Stimulated activated CD4-positive, alpha-beta T cell treated with anti-CD3 and anti-CD28 coated beads, Interleukin-12 subunit alpha, Interleukin-12 subunit beta, amount 100 ng/mL, for 24 hours (primary cell): ENCODE data around the gene SLC25A11.

Experiments used
- DNase-seq, 2 experiments: peaks; one replicate each; pipeline ENCODE4 v3.0.0-alpha.2; 2020; ENCODE audit warnings: low read depth in 2 of 2

The SLC25A11 gene

DNA sequence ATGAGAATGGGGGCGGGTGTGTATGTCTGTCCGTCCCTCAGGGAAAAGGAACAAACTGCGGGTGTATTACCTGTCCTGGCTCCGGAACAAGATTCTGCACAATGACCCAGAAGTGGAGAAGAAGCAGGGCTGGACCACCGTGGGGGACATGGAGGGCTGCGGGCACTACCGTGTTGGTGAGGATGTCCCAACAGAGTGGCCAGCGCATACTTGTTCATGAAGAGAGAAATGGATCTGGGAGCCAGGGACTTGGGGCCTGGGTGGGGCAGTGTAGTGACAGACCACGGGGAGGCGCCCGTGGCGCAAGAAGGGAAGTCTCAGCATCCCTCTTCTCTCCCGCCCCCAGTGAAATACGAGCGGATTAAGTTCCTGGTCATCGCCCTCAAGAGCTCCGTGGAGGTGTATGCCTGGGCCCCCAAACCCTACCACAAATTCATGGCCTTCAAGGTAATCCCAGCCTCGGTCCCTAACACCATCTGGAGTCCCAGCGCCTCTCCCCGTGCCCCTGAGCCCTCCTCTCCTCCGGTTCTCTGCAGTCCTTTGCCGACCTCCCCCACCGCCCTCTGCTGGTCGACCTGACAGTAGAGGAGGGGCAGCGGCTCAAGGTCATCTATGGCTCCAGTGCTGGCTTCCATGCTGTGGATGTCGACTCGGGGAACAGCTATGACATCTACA lies 44.1 kb downstream of the SLC25A11 start:
- DNase-seq, result no peak

DNA sequence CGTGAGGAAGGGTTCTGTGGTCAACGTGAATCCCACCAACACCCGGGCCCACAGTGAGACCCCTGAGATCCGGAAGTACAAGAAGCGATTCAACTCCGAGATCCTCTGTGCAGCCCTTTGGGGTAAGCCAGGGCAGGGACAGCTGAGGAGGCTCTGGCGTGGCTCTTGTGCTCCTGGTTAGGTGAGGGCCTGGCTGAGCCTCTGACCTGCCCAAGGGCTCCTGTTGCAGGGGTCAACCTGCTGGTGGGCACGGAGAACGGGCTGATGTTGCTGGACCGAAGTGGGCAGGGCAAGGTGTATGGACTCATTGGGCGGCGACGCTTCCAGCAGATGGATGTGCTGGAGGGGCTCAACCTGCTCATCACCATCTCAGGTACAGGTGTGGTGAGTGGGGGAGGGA lies 44.7 kb downstream of the SLC25A11 start:
- DNase-seq, result no peak

DNA sequence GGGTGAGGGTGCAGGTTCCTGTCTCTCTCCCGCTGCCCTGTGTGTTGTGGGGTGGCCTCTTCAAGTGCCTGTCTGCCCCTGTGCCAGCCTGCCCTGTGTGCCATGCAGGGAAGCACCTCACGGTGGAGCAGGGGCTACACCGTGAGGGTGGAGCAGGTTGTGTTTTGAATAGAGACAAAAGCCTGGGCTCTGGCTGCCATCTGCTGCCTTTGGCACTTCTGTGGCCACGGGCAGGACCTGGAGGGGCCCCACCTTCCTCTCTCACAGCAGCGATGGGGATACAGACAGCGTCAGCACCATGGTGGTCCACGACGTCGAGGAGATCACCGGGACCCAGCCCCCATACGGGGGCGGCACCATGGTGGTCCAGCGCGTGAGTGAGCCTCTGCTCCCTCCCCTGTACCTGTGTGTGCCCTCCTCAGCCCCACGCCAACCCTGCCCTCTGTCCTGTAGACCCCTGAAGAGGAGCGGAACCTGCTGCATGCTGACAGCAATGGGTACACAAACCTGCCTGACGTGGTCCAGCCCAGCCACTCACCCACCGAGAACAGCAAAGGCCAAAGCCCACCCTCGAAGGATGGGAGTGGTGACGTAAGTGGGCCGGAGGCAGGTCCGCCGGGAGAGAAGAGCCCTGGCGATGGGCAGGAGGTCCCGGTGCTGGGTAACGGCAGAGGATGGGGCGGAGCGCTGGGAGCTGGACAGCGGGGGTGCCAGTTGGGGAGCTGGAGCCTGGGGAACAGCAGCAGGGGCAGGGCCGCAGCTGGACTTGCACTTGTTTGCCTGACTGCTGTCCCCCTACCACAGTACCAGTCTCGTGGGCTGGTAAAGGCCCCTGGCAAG lies 45.9 kb downstream of the SLC25A11 start:
- DNase-seq, result no peak

DNA sequence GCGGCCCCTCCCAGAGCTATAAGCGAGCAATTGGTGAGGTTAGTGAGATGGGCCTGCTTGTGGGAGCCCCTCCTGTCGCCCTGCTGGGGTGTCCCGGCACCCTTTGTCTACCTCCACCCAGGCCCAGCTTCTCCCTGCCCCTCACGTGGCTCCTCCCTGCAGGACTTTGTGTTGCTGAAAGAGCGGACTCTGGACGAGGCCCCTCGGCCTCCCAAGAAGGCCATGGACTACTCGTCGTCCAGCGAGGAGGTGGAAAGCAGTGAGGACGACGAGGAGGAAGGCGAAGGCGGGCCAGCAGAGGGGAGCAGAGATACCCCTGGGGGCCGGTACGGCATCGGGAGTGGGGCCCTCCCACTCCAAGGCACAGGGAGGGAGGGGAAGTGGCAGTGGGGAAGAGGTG lies 46.6 kb downstream of the SLC25A11 start:
- DNase-seq, result no peak

DNA sequence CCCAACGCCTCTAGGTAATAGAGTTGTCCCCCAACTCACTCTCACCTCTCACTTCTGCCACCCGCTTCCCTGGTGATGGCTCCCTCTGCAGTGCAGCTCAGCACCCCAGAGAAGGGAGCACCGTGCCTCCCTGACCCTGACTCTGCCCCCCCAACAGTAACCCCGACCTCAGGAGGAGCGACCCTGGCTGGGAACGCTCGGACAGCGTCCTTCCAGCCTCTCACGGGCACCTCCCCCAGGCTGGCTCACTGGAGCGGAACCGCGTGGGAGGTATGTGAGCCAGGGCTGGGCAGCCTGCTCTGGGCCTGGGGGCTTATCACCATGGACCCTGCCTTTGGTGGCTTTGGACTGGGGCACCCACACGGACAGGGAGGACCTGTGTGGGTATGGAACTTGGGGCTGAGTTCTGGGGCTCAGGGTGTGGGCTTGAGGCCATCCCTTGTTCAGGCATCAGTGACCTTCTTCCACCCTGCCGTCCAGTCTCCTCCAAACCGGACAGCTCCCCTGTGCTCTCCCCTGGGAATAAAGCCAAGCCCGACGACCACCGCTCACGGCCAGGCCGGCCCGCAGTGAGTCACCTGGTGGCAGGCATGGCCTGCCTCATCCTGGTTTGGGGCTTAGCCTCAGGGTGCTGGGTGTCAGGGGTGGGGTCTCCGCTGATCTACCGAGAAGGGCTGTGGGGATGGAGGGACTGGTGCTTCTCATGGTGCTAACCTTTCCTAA lies 47.2 kb downstream of the SLC25A11 start:
- no peak for DNase-seq

DNA sequence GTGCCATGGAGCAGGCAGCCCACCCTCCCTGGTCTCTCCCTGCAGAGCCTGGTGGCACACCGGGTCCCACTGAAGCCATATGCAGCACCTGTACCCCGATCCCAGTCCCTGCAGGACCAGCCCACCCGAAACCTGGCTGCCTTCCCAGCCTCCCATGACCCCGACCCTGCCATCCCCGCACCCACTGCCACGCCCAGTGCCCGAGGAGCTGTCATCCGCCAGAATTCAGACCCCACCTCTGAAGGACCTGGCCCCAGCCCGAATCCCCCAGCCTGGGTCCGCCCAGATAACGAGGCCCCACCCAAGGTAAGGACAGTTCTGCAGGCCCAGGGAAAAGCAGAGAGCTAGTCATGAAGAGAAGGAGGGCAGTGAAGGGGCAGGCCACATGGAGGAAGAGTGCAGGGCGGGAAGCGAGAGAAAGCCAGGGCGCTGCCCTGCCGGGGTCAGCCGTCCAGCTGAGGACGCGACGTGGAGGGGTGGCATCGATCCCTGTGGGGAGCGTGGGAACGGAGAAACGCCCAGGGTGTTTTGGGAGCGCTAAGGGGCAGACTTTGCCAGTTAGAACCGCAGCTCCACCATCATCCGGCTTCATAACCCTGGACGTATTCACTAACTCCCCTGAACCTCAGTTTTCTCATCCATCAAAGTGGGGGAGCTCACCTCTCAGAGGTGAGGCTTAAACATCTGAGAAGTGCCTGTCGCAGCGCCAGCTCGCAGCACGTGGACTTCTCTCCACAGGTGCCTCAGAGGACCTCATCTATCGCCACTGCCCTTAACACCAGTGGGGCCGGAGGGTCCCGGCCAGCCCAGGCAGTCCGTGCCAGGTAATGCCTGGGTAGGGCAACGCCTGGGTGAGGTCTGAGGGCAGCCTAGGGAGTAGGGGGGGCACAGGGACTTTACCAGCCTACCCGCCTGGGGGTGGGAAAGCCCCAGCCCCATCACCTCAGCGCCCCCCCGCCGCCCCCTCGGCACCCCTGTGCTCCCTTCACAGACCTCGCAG lies 48.1 kb downstream of the SLC25A11 start:
- DNase-seq, result no peak

DNA sequence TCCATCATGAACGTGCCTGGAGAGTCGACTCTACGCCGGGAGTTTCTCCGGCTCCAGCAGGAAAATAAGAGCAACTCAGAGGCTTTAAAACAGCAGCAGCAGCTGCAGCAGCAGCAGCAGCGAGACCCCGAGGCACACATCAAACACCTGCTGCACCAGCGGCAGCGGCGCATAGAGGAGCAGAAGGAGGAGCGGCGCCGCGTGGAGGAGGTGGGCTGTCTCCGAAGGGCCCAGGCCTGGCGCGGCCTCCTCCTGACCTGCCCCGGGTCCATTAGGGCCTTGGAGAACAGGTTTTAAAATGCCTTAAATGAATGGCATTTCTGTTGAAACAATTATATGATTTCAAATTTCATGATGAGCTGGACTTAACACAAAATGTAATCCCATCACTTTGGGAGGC lies 52.3 kb downstream of the SLC25A11 start:
- DNase-seq, result no peak
